Measurements from ENCODE around the gene RBM15.
A peak's percentile ranks its signal among the peaks of the same experiment; 100 is the strongest.

The RBM15 gene

GRCh38 chr1:110348050-110348449 lies 8.9 kb downstream of the RBM15 start:
- DNase-seq (ENCODE audit: low spot score) = no peak

GRCh38 chr1:110348771-110349170 lies 9.6 kb downstream of the RBM15 start:
- no peak for DNase-seq (ENCODE audit: low spot score)

GRCh38 chr1:110350360-110350759 lies 11.2 kb downstream of the RBM15 start:
- DNase-seq (ENCODE audit: low spot score) = no peak

- DNase-seq (ENCODE audit: low spot score) = no peak
These were observed 16.1 kb downstream of the RBM15 start for GRCh38 chr1:110355321-110355720.

- no peak for DNase-seq (ENCODE audit: low spot score)
These were observed 17.2 kb downstream of the RBM15 start for GRCh38 chr1:110356379-110356778.

GRCh38 chr1:110360431-110360830 lies 21.3 kb downstream of the RBM15 start:
- DNase-seq (ENCODE audit: low spot score) = no peak

- no peak for DNase-seq (ENCODE audit: low spot score)
These were observed 22.7 kb downstream of the RBM15 start for GRCh38 chr1:110361856-110362255.

- no peak for DNase-seq (ENCODE audit: low spot score)
These were observed 25.0 kb downstream of the RBM15 start for GRCh38 chr1:110364221-110364620.

- no peak for DNase-seq (ENCODE audit: low spot score)
These were observed 31.6 kb downstream of the RBM15 start for GRCh38 chr1:110370827-110371226.

- no peak for DNase-seq (ENCODE audit: low spot score)
These were observed 36.3 kb downstream of the RBM15 start for GRCh38 chr1:110375490-110375889.

- DNase-seq (ENCODE audit: low spot score) = peak; percentile 26
These were observed 41.6 kb downstream of the RBM15 start for GRCh38 chr1:110380672-110381283.

- no peak for DNase-seq (ENCODE audit: low spot score)
These were observed 44.2 kb downstream of the RBM15 start for GRCh38 chr1:110383251-110383990.

GRCh38 chr1:110384581-110385321 lies 45.6 kb downstream of the RBM15 start:
- DNase-seq (ENCODE audit: low spot score) = peak; percentile 81

GRCh38 chr1:110385369-110385768 lies 46.2 kb downstream of the RBM15 start:
- peak; percentile 37 for DNase-seq (ENCODE audit: low spot score)

GRCh38 chr1:110387048-110387754 lies 48.0 kb downstream of the RBM15 start:
- DNase-seq (ENCODE audit: low spot score) = no peak

- DNase-seq (ENCODE audit: low spot score) = no peak
These were observed 50.9 kb downstream of the RBM15 start for GRCh38 chr1:110390096-110390495.

GRCh38 chr1:110390692-110391245 lies 51.6 kb downstream of the RBM15 start, which contains the start of gene SLC16A4:
TSS of gene SLC16A4 (minus strand) at chr1:110391026. CDS start at chr1:110389323, 1,703 bp downstream.
- no peak for DNase-seq (ENCODE audit: low spot score)

GRCh38 chr1:110393286-110393685 lies 54.1 kb downstream of the RBM15 start:
- no peak for DNase-seq (ENCODE audit: low spot score)

- DNase-seq (ENCODE audit: low spot score) = no peak
These were observed 54.7 kb downstream of the RBM15 start for GRCh38 chr1:110393691-110394492.

GRCh38 chr1:110394493-110394820 lies 55.3 kb downstream of the RBM15 start:
- DNase-seq (ENCODE audit: low spot score) = no peak

Data from germinal center (tissue), 1 donor.